Ovary (tissue), 9 donors: Measurements from ENCODE around the gene CDCP2. TPM values are rescaled to one million over a fixed set of nuclear protein-coding genes. Genes with fewer than 3 reads are reported as not detected.

Experiments
- DNase-seq, 5 donors: peaks; one replicate each; pipeline ENCODE4 v3.0.0-alpha.2; 2019 to 2020
- H3K27ac ChIP-seq, 2 donors: fragments of 200-600 bp; one replicate each; pipeline versions ENCODE4 v1.5.1 to v1.8.0; 2019 to 2022
- H3K27me3 ChIP-seq: fragments of 200-600 bp; one replicate; pipeline ENCODE4 v1.8.0; 2022
- H3K36me3 ChIP-seq: fragments of 200-600 bp; sonication (generic); one replicate; pipeline ENCODE4 v1.5.1; 2019
- H3K4me1 ChIP-seq: one replicate; pipeline ENCODE4 v1.8.1; 2013; ENCODE audit warnings: mild to moderate bottlenecking, moderate library complexity; ENCODE audit not compliant: insufficient read depth
- H3K4me3 ChIP-seq: fragments of 200-600 bp; sonication (generic); one replicate; pipeline ENCODE4 v1.5.1; 2017
- H3K9me3 ChIP-seq, 2 donors: fragments of 200-600 bp in 1 of 2; sonication (generic) in 1 of 2; one replicate each; pipeline versions ENCODE4 v1.5.1 to v1.8.1; 2013 to 2019; ENCODE audit warnings: mild to moderate bottlenecking in 1 of 2, moderate library complexity in 1 of 2
- EP300 ChIP-seq: sonication (generic); formaldehyde crosslinking; IDR thresholded peaks from one replicate; pipeline ENCODE4 v1.6.1; 2017; ENCODE audit warnings: antibody characterized with exemption
- POLR2A ChIP-seq: fragments of 450-650 bp; IDR thresholded peaks from one replicate; pipeline ENCODE4 v1.6.1; 2017; ENCODE audit warnings: antibody characterized with exemption, mild to moderate bottlenecking, moderate library complexity
- WGBS, 3 donors: extraction: QIAGEN DNeasy Blood & Tissue Kit in 1 of 3; methylation state at CpG; one replicate each; pipeline versions ENCODE4 v1.1.5 to v1.1.7; 2013 to 2017; 5-methylcytosine and 5-hydroxymethylcytosine counted together
- intact Hi-C, 4 donors: fragments of 100-400 bp; cut with DNase I; formaldehyde crosslinking; loops; one replicate each; pipeline versions ENCODE4 v1.11.0 to v1.15.1; 2022 to 2023
- polyA plus RNA-seq, 2 donors: library from polyadenylated mRNA; stranded (reverse); fragments of 200-250 nt in 1 of 2; fragments of 350-450 nt in 1 of 2; fragmentation: Illumina TruSeq in 1 of 2; extraction: RNeasy Lipid Tissue Mini Kit (QIAGEN cat#74804) in 1 of 2; gene quantifications; one replicate each; pipeline ENCODE4 v1.2.3, GENCODE V29; 2013 to 2014
- total RNA-seq, 7 donors: library from RNA; depleted of rRNA in 2 of 7; stranded (reverse); fragments of >200 nt in 2 of 7; fragmentation: NEBNext Ultra II Directional in 3 of 7; extraction: Animal tissue kit (Norgen Biotek cat#: 25700) in 3 of 7; gene quantifications; one replicate each; pipeline versions ENCODE4 v1.1.0 to v1.2.4, GENCODE V29; 2016 to 2023
- TF ChIP-seq, protein P1 (sequence below), 3 donors: fragments of 450-650 bp in 2 of 3; fragments of 200-600 bp in 1 of 3; IDR thresholded peaks; one replicate each; pipeline versions ENCODE4 v1.5.1 to v1.8.0; 2016 to 2022; ENCODE audit warnings: antibody characterized with exemption in 3 of 3, mild to moderate bottlenecking in 1 of 3
- donor health status: DM: no; HTN: no; CAD: no; lungs with moderate emphysema.
- donor health status: DM: no; HTN: no; CAD: no.
- donor health status: Bipolar disorder and iron deficiency.
- donor health status: DM: yes; HTN: yes; CAD: no.
- donor health status: DM: no; HTN: no; CAD: no.
- donor health status: DM: yes; HTN: yes; CAD: no.

CDCP2 gene
- total and polyA plus RNA-seq, 9 donors, result 0.04 to 0.34 (median 0.15) TPM; not detected in 6

- peaks cover 4% of the 10 kb centered on the region for H3K4me1 ChIP-seq
- TF ChIP-seq, protein P1, sequence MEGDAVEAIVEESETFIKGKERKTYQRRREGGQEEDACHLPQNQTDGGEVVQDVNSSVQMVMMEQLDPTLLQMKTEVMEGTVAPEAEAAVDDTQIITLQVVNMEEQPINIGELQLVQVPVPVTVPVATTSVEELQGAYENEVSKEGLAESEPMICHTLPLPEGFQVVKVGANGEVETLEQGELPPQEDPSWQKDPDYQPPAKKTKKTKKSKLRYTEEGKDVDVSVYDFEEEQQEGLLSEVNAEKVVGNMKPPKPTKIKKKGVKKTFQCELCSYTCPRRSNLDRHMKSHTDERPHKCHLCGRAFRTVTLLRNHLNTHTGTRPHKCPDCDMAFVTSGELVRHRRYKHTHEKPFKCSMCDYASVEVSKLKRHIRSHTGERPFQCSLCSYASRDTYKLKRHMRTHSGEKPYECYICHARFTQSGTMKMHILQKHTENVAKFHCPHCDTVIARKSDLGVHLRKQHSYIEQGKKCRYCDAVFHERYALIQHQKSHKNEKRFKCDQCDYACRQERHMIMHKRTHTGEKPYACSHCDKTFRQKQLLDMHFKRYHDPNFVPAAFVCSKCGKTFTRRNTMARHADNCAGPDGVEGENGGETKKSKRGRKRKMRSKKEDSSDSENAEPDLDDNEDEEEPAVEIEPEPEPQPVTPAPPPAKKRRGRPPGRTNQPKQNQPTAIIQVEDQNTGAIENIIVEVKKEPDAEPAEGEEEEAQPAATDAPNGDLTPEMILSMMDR (IDR thresholded peaks at IDR 0.05), result no peak
- TF ChIP-seq POLR2A, result no peak
- TF ChIP-seq EP300, result no peak
- H3K4me3 ChIP-seq, result no peak overlapping the region
- H3K36me3 ChIP-seq, result no peaks in the 10 kb centered on the region
- no peak overlapping the region for H3K27ac ChIP-seq
- DNase-seq, result no peak
- intact Hi-C loops, result no loop called here
- 92 to 100% (median 100%) methylated on average over 1 of the region's 1 CpG for WGBS, 3 donors
- H3K27me3 ChIP-seq, result no peaks in the 10 kb centered on the region
- H3K9me3 ChIP-seq, result no peaks in the 10 kb centered on the region
Observed at GRCh38 chr1:54138994-54139393, 13.8 kb downstream of the CDCP2 start.

DNA sequence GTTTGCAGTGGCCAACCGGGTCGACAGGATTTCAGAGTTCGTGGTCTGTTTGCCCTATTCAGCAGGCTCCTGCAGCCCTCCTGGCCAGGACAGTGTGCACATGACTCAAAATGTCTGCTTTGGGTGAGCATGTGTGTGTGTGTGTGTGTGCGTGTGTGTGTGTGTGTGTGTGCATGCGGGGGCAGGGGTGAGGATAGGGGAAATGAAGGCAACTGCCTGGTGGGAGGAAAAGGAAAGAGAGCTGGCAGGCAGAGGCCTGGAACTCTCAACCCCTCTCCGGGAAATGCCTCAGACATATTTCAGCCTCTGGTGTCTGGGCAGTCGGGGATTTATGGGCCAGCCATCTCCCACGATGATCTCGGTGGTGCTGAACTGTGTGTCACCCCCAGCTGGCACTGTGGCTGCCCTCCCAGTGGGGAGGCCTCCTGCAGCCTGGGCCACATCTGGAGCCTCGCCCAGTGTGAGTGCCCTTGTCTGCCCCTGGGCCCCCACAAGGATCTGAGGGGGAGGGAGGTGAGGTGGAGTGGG lies 15.2 kb downstream of the CDCP2 start:
- WGBS, 3 donors, result 14 to 30% (median 20%) methylated on average over 10 of the region's 10 CpGs
- Histone ChIP-seq H3K27ac (peak overlapping the region in 1 of 2 donors; percentile 25), H3K4me1 (peaks cover 4% of the 10 kb centered on the region), H3K27me3 (no peaks in the 10 kb centered on the region), H3K9me3 (no peaks in the 10 kb centered on the region), H3K36me3 (no peaks in the 10 kb centered on the region), H3K4me3 (no peak overlapping the region)
- TF ChIP-seq POLR2A (no peak), EP300 (no peak)
- TF ChIP-seq, protein P1 (IDR thresholded peaks at IDR 0.05), result no peak
- DNase-seq, result peak in 4 of 5 donors; percentile 37 to 69 (median 45)
- intact Hi-C loops, result no loop called here

- H3K27ac ChIP-seq, result no peak overlapping the region
- H3K9me3 ChIP-seq, result no peaks in the 10 kb centered on the region
- DNase-seq, result no peak
- TF ChIP-seq, protein P1 (IDR thresholded peaks at IDR 0.05), result no peak
- no peak for TF ChIP-seq EP300
- TF ChIP-seq POLR2A, result no peak
- 37 to 52% (median 43%) methylated on average over 7 of the region's 7 CpGs for WGBS, 3 donors
- H3K4me3 ChIP-seq, result no peak overlapping the region
- intact Hi-C loops, result no loop called here
- no peaks in the 10 kb centered on the region for H3K27me3 ChIP-seq
- peaks cover 4% of the 10 kb centered on the region for H3K4me1 ChIP-seq
- no peaks in the 10 kb centered on the region for H3K36me3 ChIP-seq
Observed at GRCh38 chr1:54136963-54137533, 15.8 kb downstream of the CDCP2 start.

- no peaks in the 10 kb centered on the region for H3K36me3 ChIP-seq
- TF ChIP-seq, protein P1 (IDR thresholded peaks at IDR 0.05), result no peak
- TF ChIP-seq EP300 (no peak), POLR2A (no peak)
- DNase-seq, result no peak
Observed at GRCh38 chr1:54136269-54136896, 16.4 kb downstream of the CDCP2 start.

More at GRCh38 chr1:54136269-54136896, 16.4 kb downstream of the CDCP2 start:
- H3K27ac ChIP-seq, result no peak overlapping the region
- H3K4me3 ChIP-seq, result no peak overlapping the region
- H3K9me3 ChIP-seq, result no peaks in the 10 kb centered on the region
- peaks cover 4% of the 10 kb centered on the region for H3K4me1 ChIP-seq
- 92 to 94% (median 94%) methylated on average over 17 of the region's 17 CpGs for WGBS, 3 donors
- no peaks in the 10 kb centered on the region for H3K27me3 ChIP-seq
- intact Hi-C loops, result no loop called here
